ENCODE measurements around the gene DUSP28.

Gene DUSP28

GRCh38 chr2:240602266-240603050 is 42.3 kb downstream of the DUSP28 start:
- no peak for DNase-seq

GRCh38 chr2:240603081-240603835 is 43.1 kb downstream of the DUSP28 start:
- DNase-seq, result no peak

- no peak for DNase-seq
Measured at GRCh38 chr2:240603846-240604245, 43.7 kb downstream of the DUSP28 start.

GRCh38 chr2:240604291-240604938 is 44.3 kb downstream of the DUSP28 start:
- DNase-seq, result peak in 1 of 3 experiments; percentile 63

- no peak for DNase-seq
Measured at GRCh38 chr2:240604939-240605716, 45.0 kb downstream of the DUSP28 start.

GRCh38 chr2:240605867-240606743 is 45.9 kb downstream of the DUSP28 start:
- no peak for DNase-seq

- DNase-seq, result no peak
Measured at GRCh38 chr2:240611601-240612210, 51.5 kb downstream of the DUSP28 start.
